Measurements from ENCODE around the gene EDC3. TPM values are rescaled to one million over a fixed set of nuclear protein-coding genes. Genes with fewer than 3 reads are reported as not detected.
A peak's percentile ranks its signal among the peaks of the same experiment; 100 is the strongest.

EDC3 gene
- total and polyA plus RNA-seq, 9 of the 15 experiments (the other 6 are each of a cell fraction or from before 2014, with no cell fraction given): 11.7 to 63.9 (median 32.8) TPM

GRCh38 chr15:74695597-74696397 is at the start of gene EDC3 (continued):
- no peak for TF ChIP-seq CHD2 (IDR thresholded peaks at IDR 0.05; ENCODE audit: low read depth, low read length)
- no peak for TF ChIP-seq SMARCA4 (IDR thresholded peaks at IDR 0.05)
- TF ChIP-seq MXI1 (IDR thresholded peaks at IDR 0.05; ENCODE audit: low read depth, low read length): no peak
- TF ChIP-seq HIVEP1 (CRISPR knock-in tag; IDR thresholded peaks at IDR 0.05): no peak
- TF ChIP-seq KLF16 (IDR thresholded peaks at IDR 0.05): no peak
- peak; percentile 99 for TF ChIP-seq GABPA (tag; conservative IDR thresholded peaks at IDR 0.05; ENCODE audit: low read depth)
- no peak for TF ChIP-seq BHLHE40 (IDR thresholded peaks at IDR 0.05; ENCODE audit: low read length)
- peak; percentile 63; the same call in 1 of the 2 replicates for TF ChIP-seq ZNF740 (CRISPR knock-in tag; IDR thresholded peaks at IDR 0.05)
- TF ChIP-seq ZNF740 (tag; IDR thresholded peaks at IDR 0.05): peak in 1 of 2 experiments; percentile 46; a peak in 1 of 4 replicates
- TF ChIP-seq CTBP1 (IDR thresholded peaks at IDR 0.05; ENCODE audit: borderline replicate concordance): peak; percentile 56; the same call in 1 of the 2 replicates
- TF ChIP-seq ZBTB40 (IDR thresholded peaks at IDR 0.05): peak; percentile 99
- no peak for TF ChIP-seq ZBTB40 (CRISPR knock-in tag; IDR thresholded peaks at IDR 0.05)
- TF ChIP-seq MECOM (CRISPR knock-in tag; IDR thresholded peaks at IDR 0.05): no peak
- TF ChIP-seq E2F6 (IDR thresholded peaks at IDR 0.05; ENCODE audit: borderline replicate concordance in 1 of 2, extremely low read depth in 1 of 2, insufficient read depth in 1 of 2, insufficient read length in 1 of 2, low read depth in 1 of 2, low read length in 1 of 2, poor library complexity in 1 of 2, severe bottlenecking in 1 of 2): peak in 1 of 2 experiments; percentile 33

All from K562 (cell line).